Liver (tissue), 9 donors: ENCODE results near the gene EPB41L4B. TPM values are rescaled to one million over a fixed set of nuclear protein-coding genes. Genes with fewer than 3 reads are reported as not detected.

Experiments
- DNase-seq: peaks from one replicate; pipeline ENCODE4 v3.0.0-alpha.2; 2017; ENCODE audit warnings: low spot score
- H3K27ac ChIP-seq, 2 donors: one replicate each; pipeline ENCODE4 v1.7.0; 2013; ENCODE audit warnings: inconsistent platforms in 2 of 2, low read length in 2 of 2, control low read depth in 1 of 2, low read depth in 1 of 2, mild to moderate bottlenecking in 1 of 2
- H3K27me3 ChIP-seq, 4 donors: one replicate each; pipeline versions ENCODE4 v1.6.1 to v1.7.0; 2013; ENCODE audit warnings: low read length in 3 of 4, inconsistent platforms in 1 of 4, mild to moderate bottlenecking in 1 of 4, moderate library complexity in 1 of 4; ENCODE audit not compliant: control insufficient read depth in 4 of 4, insufficient read depth in 4 of 4
- H3K36me3 ChIP-seq, 4 donors: one replicate each; pipeline versions ENCODE4 v1.6.1 to v1.7.0; 2013; ENCODE audit warnings: low read length in 3 of 4, mild to moderate bottlenecking in 3 of 4, low read depth in 1 of 4, moderate library complexity in 1 of 4; ENCODE audit not compliant: control insufficient read depth in 4 of 4, insufficient read depth in 3 of 4
- H3K4me1 ChIP-seq, 4 donors: one replicate each; pipeline versions ENCODE4 v1.6.1 to v1.7.0; 2013; ENCODE audit warnings: low read length in 3 of 4, mild to moderate bottlenecking in 3 of 4, moderate library complexity in 1 of 4; ENCODE audit not compliant: control insufficient read depth in 4 of 4, insufficient read depth in 4 of 4
- H3K4me3 ChIP-seq, 3 donors: one replicate each; pipeline versions ENCODE4 v1.6.1 to v1.7.0; 2013; ENCODE audit warnings: low read length in 3 of 3, control low read depth in 1 of 3, low read depth in 1 of 3, mild to moderate bottlenecking in 1 of 3
- H3K9ac ChIP-seq, 2 donors: one replicate each; pipeline ENCODE4 v1.7.0; 2013; ENCODE audit warnings: low read length in 2 of 2, mild to moderate bottlenecking in 2 of 2, moderate library complexity in 2 of 2, control low read depth in 1 of 2, low read depth in 1 of 2
- H3K9me3 ChIP-seq, 4 donors: one replicate each; pipeline versions ENCODE4 v1.6.1 to v1.7.0; 2013; ENCODE audit warnings: low read length in 3 of 4; ENCODE audit not compliant: control insufficient read depth in 4 of 4
- EGR1 ChIP-seq, 2 donors: IDR thresholded peaks; 2 replicates each; pipeline ENCODE4 v1.6.1; 2016 to 2018; ENCODE audit warnings: antibody characterized with exemption in 2 of 2, low read depth in 2 of 2
- FOXA1 ChIP-seq: IDR thresholded peaks from 2 replicates; pipeline ENCODE4 v1.6.1; 2016; ENCODE audit warnings: antibody characterized with exemption
- FOXA2 ChIP-seq: IDR thresholded peaks from 2 replicates; pipeline ENCODE4 v1.6.1; 2016; ENCODE audit warnings: antibody characterized with exemption
- GABPA ChIP-seq, 2 donors: IDR thresholded peaks in 1 of 2; conservative IDR thresholded peaks in 1 of 2; 2 replicates each; pipeline ENCODE4 v1.6.1; 2016; ENCODE audit warnings: antibody characterized with exemption in 2 of 2, mild to moderate bottlenecking in 1 of 2, moderate library complexity in 1 of 2
- HNF4A ChIP-seq, 2 donors: conservative IDR thresholded peaks; 2 replicates each; pipeline ENCODE4 v1.6.1; 2016; ENCODE audit warnings: antibody characterized with exemption in 2 of 2, mild to moderate bottlenecking in 2 of 2
- HNF4G ChIP-seq: IDR thresholded peaks from 2 replicates; pipeline ENCODE4 v1.6.1; 2016; ENCODE audit warnings: antibody characterized with exemption
- JUND ChIP-seq, 2 donors: IDR thresholded peaks; 2 replicates each; pipeline ENCODE4 v1.6.1; 2016; ENCODE audit warnings: antibody characterized with exemption in 2 of 2
- NR2F2 ChIP-seq: IDR thresholded peaks from 2 replicates; pipeline ENCODE4 v1.6.1; 2016; ENCODE audit warnings: antibody characterized with exemption
- RAD21 ChIP-seq, 2 donors: IDR thresholded peaks; 2 replicates each; pipeline ENCODE4 v1.6.1; 2016; ENCODE audit warnings: antibody characterized with exemption in 2 of 2, mild to moderate bottlenecking in 2 of 2
- RXRA ChIP-seq, 2 donors: IDR thresholded peaks; 2 replicates each; pipeline ENCODE4 v1.6.1; 2017 to 2018; ENCODE audit warnings: antibody characterized with exemption in 2 of 2, mild to moderate bottlenecking in 1 of 2
- SP1 ChIP-seq: IDR thresholded peaks from 2 replicates; pipeline ENCODE4 v1.6.1; 2018; ENCODE audit warnings: antibody characterized with exemption, mild to moderate bottlenecking
- TAF1 ChIP-seq: conservative IDR thresholded peaks from 2 replicates; pipeline ENCODE4 v1.6.1; 2016; ENCODE audit warnings: antibody characterized with exemption, mild to moderate bottlenecking
- YY1 ChIP-seq: IDR thresholded peaks from 2 replicates; pipeline ENCODE4 v1.6.1; 2016; ENCODE audit warnings: antibody characterized with exemption, mild to moderate bottlenecking
- WGBS: extraction: QIAGEN DNeasy Blood & Tissue Kit; methylation state at CpG from one replicate; pipeline ENCODE4 v1.1.7; 2013; 5-methylcytosine and 5-hydroxymethylcytosine counted together
- polyA plus RNA-seq, 2 donors: library from polyadenylated mRNA; stranded (reverse) in 1 of 2; unstranded in 1 of 2; fragments of 200-250 nt in 1 of 2; fragments of >200 nt in 1 of 2; fragmentation: Nextera tagmentation in 1 of 2; extraction: Ambion mirVana in 1 of 2; gene quantifications; one replicate each; pipeline versions ENCODE4 v1.2.1 to v1.2.3, GENCODE V29; 2013 to 2015
- total RNA-seq, 2 donors: library from RNA; depleted of rRNA; stranded (reverse); fragments of >200 nt; gene quantifications; one replicate each; pipeline ENCODE4 v1.2.3, GENCODE V29; 2014
- TF ChIP-seq, protein P1 (sequence below): IDR thresholded peaks from 2 replicates; pipeline ENCODE4 v1.6.1; 2016; ENCODE audit warnings: antibody characterized with exemption
- TF ChIP-seq, protein P2 (sequence below): IDR thresholded peaks from 2 replicates; pipeline ENCODE4 v1.6.1; 2016; ENCODE audit warnings: antibody characterized with exemption, mild to moderate bottlenecking
- TF ChIP-seq, protein P3 (sequence below): IDR thresholded peaks from 2 replicates; pipeline ENCODE4 v1.6.1; 2016; ENCODE audit warnings: antibody characterized with exemption
- TF ChIP-seq, protein P4 (sequence below): fragments of 150-350 bp; IDR thresholded peaks from 2 replicates; pipeline ENCODE4 v1.5.1; 2017; ENCODE audit warnings: improper control_type of control experiment, low read depth, low read length; ENCODE audit not compliant: missing input control
- TF ChIP-seq, protein P5 (sequence below): IDR thresholded peaks from 2 replicates; pipeline ENCODE4 v1.6.1; 2016; ENCODE audit warnings: antibody characterized with exemption
- donor health status: healthy.
- donor health status: healthy.
- donor health status: healthy.
- donor health status: healthy.
- donor health status: healthy.

The EPB41L4B gene
- total and polyA plus RNA-seq, 4 donors = 9.9 to 42.6 (median 23.9) TPM

DNA sequence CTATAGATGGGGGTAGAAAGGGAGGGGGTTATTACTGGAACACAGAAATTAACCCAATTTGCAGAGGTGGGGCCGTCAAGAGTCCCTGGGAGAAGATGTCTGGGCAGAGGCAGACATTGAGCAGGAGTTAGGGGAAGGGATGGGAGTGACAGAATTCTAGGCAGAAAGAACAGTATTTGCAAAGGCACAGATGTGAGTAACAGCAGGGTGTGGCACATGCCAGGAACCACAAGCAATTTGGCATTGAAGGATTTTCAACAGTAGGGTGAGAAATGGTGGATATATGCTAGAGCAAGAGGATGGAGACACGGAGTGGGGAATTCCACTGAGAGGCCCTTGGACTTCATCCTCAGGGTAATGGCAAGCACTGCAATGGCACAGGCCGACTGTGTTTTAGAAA lies 82.2 kb downstream of the EPB41L4B start:
- Histone ChIP-seq H3K9me3 (no peaks in the 10 kb centered on the region), H3K27me3 (no peaks in the 10 kb centered on the region), H3K4me3 (no peak overlapping the region), H3K4me1 (peaks cover 0 to 5% (median 1%) of the 10 kb centered on the region in 4 donors), H3K9ac (no peak overlapping the region), H3K27ac (no peak overlapping the region), H3K36me3 (peaks cover under 1 to 21% (median 8%) of the 10 kb centered on the region in 4 donors)
- DNase-seq = no peak
- TF ChIP-seq, protein P1, sequence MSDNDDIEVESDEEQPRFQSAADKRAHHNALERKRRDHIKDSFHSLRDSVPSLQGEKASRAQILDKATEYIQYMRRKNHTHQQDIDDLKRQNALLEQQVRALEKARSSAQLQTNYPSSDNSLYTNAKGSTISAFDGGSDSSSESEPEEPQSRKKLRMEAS = no peak
- TF ChIP-seq NR2F2 (no peak), FOXA2 (no peak), YY1 (no peak), HNF4G (no peak), TAF1 (no peak), SP1 (no peak), GABPA (IDR thresholded peaks at IDR 0.05 in 1 of 2, conservative IDR thresholded peaks at IDR 0.05 in 1 of 2) (no peak), RAD21 (IDR thresholded peaks at IDR 0.05) (no peak), HNF4A (conservative IDR thresholded peaks at IDR 0.05) (no peak), FOXA1 (no peak), JUND (IDR thresholded peaks at IDR 0.05) (no peak), RXRA (IDR thresholded peaks at IDR 0.05) (no peak), EGR1 (IDR thresholded peaks at IDR 0.05; ENCODE audit: low read depth in 2 of 2) (no peak)
- TF ChIP-seq, protein P2, sequence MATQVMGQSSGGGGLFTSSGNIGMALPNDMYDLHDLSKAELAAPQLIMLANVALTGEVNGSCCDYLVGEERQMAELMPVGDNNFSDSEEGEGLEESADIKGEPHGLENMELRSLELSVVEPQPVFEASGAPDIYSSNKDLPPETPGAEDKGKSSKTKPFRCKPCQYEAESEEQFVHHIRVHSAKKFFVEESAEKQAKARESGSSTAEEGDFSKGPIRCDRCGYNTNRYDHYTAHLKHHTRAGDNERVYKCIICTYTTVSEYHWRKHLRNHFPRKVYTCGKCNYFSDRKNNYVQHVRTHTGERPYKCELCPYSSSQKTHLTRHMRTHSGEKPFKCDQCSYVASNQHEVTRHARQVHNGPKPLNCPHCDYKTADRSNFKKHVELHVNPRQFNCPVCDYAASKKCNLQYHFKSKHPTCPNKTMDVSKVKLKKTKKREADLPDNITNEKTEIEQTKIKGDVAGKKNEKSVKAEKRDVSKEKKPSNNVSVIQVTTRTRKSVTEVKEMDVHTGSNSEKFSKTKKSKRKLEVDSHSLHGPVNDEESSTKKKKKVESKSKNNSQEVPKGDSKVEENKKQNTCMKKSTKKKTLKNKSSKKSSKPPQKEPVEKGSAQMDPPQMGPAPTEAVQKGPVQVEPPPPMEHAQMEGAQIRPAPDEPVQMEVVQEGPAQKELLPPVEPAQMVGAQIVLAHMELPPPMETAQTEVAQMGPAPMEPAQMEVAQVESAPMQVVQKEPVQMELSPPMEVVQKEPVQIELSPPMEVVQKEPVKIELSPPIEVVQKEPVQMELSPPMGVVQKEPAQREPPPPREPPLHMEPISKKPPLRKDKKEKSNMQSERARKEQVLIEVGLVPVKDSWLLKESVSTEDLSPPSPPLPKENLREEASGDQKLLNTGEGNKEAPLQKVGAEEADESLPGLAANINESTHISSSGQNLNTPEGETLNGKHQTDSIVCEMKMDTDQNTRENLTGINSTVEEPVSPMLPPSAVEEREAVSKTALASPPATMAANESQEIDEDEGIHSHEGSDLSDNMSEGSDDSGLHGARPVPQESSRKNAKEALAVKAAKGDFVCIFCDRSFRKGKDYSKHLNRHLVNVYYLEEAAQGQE = no peak
- TF ChIP-seq, protein P3, sequence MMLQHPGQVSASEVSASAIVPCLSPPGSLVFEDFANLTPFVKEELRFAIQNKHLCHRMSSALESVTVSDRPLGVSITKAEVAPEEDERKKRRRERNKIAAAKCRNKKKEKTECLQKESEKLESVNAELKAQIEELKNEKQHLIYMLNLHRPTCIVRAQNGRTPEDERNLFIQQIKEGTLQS = no peak
- TF ChIP-seq, protein P4, sequence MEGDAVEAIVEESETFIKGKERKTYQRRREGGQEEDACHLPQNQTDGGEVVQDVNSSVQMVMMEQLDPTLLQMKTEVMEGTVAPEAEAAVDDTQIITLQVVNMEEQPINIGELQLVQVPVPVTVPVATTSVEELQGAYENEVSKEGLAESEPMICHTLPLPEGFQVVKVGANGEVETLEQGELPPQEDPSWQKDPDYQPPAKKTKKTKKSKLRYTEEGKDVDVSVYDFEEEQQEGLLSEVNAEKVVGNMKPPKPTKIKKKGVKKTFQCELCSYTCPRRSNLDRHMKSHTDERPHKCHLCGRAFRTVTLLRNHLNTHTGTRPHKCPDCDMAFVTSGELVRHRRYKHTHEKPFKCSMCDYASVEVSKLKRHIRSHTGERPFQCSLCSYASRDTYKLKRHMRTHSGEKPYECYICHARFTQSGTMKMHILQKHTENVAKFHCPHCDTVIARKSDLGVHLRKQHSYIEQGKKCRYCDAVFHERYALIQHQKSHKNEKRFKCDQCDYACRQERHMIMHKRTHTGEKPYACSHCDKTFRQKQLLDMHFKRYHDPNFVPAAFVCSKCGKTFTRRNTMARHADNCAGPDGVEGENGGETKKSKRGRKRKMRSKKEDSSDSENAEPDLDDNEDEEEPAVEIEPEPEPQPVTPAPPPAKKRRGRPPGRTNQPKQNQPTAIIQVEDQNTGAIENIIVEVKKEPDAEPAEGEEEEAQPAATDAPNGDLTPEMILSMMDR = no peak
- TF ChIP-seq, protein P5, sequence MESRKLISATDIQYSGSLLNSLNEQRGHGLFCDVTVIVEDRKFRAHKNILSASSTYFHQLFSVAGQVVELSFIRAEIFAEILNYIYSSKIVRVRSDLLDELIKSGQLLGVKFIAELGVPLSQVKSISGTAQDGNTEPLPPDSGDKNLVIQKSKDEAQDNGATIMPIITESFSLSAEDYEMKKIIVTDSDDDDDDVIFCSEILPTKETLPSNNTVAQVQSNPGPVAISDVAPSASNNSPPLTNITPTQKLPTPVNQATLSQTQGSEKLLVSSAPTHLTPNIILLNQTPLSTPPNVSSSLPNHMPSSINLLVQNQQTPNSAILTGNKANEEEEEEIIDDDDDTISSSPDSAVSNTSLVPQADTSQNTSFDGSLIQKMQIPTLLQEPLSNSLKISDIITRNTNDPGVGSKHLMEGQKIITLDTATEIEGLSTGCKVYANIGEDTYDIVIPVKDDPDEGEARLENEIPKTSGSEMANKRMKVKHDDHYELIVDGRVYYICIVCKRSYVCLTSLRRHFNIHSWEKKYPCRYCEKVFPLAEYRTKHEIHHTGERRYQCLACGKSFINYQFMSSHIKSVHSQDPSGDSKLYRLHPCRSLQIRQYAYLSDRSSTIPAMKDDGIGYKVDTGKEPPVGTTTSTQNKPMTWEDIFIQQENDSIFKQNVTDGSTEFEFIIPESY = no peak
- WGBS = 87% methylated on average over 3 of the region's 3 CpGs
